Lower leg skin (tissue), 3 donors: ENCODE results near the gene CPT1A.

Source experiments
- POLR2A ChIP-seq, 2 donors: fragments of 450-650 bp; IDR thresholded peaks; one replicate each; pipeline ENCODE4 v1.6.1; 2016 to 2017; ENCODE audit warnings: antibody characterized with exemption in 2 of 2, mild to moderate bottlenecking in 1 of 2, moderate library complexity in 1 of 2
- TF ChIP-seq, protein P1 (sequence below), 3 donors: fragments of 450-650 bp; IDR thresholded peaks; one replicate each; pipeline ENCODE4 v1.5.1; 2016; ENCODE audit warnings: antibody characterized with exemption in 3 of 3, mild to moderate bottlenecking in 3 of 3, moderate library complexity in 2 of 3

DNA sequence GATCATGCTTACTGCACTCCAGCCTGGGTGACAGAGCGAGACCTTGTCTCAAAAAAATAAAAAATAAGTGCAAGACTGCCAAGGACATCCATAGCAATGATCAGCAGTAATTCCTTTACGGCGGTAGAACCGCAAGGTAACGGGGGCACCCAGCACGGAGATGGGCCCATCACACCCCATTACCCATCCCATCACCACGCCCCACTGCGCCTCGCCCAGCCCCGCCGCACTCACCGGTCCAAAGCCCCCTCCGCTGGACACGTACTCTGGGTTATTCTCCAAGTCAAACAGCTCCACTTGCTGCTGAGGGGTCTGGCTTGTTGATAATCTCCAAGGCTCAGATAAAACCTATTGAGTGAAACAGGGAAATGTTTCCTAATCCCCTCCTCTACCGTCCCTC lies 81.7 kb downstream of the CPT1A start:
- TF ChIP-seq, protein P1, sequence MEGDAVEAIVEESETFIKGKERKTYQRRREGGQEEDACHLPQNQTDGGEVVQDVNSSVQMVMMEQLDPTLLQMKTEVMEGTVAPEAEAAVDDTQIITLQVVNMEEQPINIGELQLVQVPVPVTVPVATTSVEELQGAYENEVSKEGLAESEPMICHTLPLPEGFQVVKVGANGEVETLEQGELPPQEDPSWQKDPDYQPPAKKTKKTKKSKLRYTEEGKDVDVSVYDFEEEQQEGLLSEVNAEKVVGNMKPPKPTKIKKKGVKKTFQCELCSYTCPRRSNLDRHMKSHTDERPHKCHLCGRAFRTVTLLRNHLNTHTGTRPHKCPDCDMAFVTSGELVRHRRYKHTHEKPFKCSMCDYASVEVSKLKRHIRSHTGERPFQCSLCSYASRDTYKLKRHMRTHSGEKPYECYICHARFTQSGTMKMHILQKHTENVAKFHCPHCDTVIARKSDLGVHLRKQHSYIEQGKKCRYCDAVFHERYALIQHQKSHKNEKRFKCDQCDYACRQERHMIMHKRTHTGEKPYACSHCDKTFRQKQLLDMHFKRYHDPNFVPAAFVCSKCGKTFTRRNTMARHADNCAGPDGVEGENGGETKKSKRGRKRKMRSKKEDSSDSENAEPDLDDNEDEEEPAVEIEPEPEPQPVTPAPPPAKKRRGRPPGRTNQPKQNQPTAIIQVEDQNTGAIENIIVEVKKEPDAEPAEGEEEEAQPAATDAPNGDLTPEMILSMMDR (IDR thresholded peaks at IDR 0.05), result no peak
- TF ChIP-seq POLR2A (IDR thresholded peaks at IDR 0.05), result no peak
